GM19467 (cell line): Measurements from ENCODE around the gene BACH2.
"Not testable (repeated sequence)": the region's sequence is repeated elsewhere in the genome, so short reads cannot be mapped to it uniquely, and the experiment has no call there.

Experiments
- ATAC-seq: cut with Tn5 transposase; IDR thresholded peaks from one replicate; pipeline ENCODE4 v1.9.1; 2021; ENCODE audit warnings: mild to moderate bottlenecking, moderate library complexity; ENCODE audit not compliant: unreplicated experiment

The BACH2 gene

GRCh38 chr6:90078513-90079289, 217.9 kb downstream of the BACH2 start:
- no peak for ATAC-seq

GRCh38 chr6:90076511-90077415, 219.9 kb downstream of the BACH2 start:
- ATAC-seq, result no peak

GRCh38 chr6:90074161-90074850, 222.3 kb downstream of the BACH2 start:
- no peak for ATAC-seq

GRCh38 chr6:90072935-90073464, 223.6 kb downstream of the BACH2 start:
- ATAC-seq, result no peak

GRCh38 chr6:90072501-90072900, 224.1 kb downstream of the BACH2 start:
- ATAC-seq, result no peak

GRCh38 chr6:90068703-90069523, 227.7 kb downstream of the BACH2 start:
- no peak for ATAC-seq

- ATAC-seq, result no peak
Observed at GRCh38 chr6:90068264-90068663, 228.4 kb downstream of the BACH2 start.

- no peak for ATAC-seq
Observed at GRCh38 chr6:90066697-90067096, 229.9 kb downstream of the BACH2 start.

GRCh38 chr6:90065173-90065572, 231.5 kb downstream of the BACH2 start:
- ATAC-seq, result no peak

- ATAC-seq, result no peak
Observed at GRCh38 chr6:90062667-90063066, 234.0 kb downstream of the BACH2 start.

GRCh38 chr6:90062051-90062450, 234.6 kb downstream of the BACH2 start:
- no peak for ATAC-seq

GRCh38 chr6:90059178-90059577, 237.5 kb downstream of the BACH2 start:
- ATAC-seq, result not testable (repeated sequence)

GRCh38 chr6:90055924-90056323, 240.7 kb downstream of the BACH2 start:
- ATAC-seq, result not testable (repeated sequence)

- not testable (repeated sequence) for ATAC-seq
Observed at GRCh38 chr6:90054193-90054592, 242.4 kb downstream of the BACH2 start.

GRCh38 chr6:90053614-90054013, 243.0 kb downstream of the BACH2 start:
- no peak for ATAC-seq

GRCh38 chr6:90049295-90049694, 247.3 kb downstream of the BACH2 start:
- ATAC-seq, result no peak

- ATAC-seq, result no peak
Observed at GRCh38 chr6:90048206-90048967, 248.3 kb downstream of the BACH2 start.

GRCh38 chr6:90045535-90045934, 251.1 kb downstream of the BACH2 start:
- ATAC-seq, result no peak

- no peak for ATAC-seq
Observed at GRCh38 chr6:90044833-90045381, 251.7 kb downstream of the BACH2 start.
